T-helper 1 cell treated with Interleukin-12 subunit alpha and Interleukin-12 subunit beta and Interleukin-4 antibody, amounts not matched to agents 30 μg/mL and 1 μg/mL, for 36 hours (primary cell): Measurements from ENCODE around the gene RAET1L.
"Not testable (repeated sequence)": the region's sequence is repeated elsewhere in the genome, so short reads cannot be mapped to it uniquely, and the experiment has no call there.

ENCODE experiments used
- H3K27ac Mint-ChIP-seq: one replicate; pipeline ENCODE4 v1.8.0; 2021; ENCODE audit warnings: mild to moderate bottlenecking, mixed read lengths
- H3K27me3 Mint-ChIP-seq: one replicate; pipeline ENCODE4 v1.8.0; 2021; ENCODE audit warnings: low read depth, mixed read lengths
- H3K36me3 Mint-ChIP-seq: one replicate; pipeline ENCODE4 v1.8.0; 2021; ENCODE audit warnings: low read depth, mixed read lengths
- H3K4me1 Mint-ChIP-seq: one replicate; pipeline ENCODE4 v1.8.0; 2021; ENCODE audit warnings: low read depth, mixed read lengths
- H3K4me3 Mint-ChIP-seq: one replicate; pipeline ENCODE4 v1.8.0; 2021; ENCODE audit warnings: mild to moderate bottlenecking, moderate library complexity, mixed read lengths
- H3K9me3 Mint-ChIP-seq: one replicate; pipeline ENCODE4 v1.8.0; 2021; ENCODE audit warnings: mixed read lengths

Gene RAET1L

GRCh38 chr6:150025201-150025917 is at the start of gene RAET1L:
TSS of gene RAET1L (minus strand) at chr6:150025532. CDS start at chr6:150025471, 61 bp downstream.
- H3K9me3 Mint-ChIP-seq, result no peaks in the 10 kb centered on the region
- H3K36me3 Mint-ChIP-seq, result no peaks in the 10 kb centered on the region
- H3K4me3 Mint-ChIP-seq, result no peak within 1 kb of the TSS
- no peak within 1 kb of the TSS for H3K27ac Mint-ChIP-seq
- H3K27me3 Mint-ChIP-seq, result peaks cover 77% of the 10 kb centered on the region
- H3K4me1 Mint-ChIP-seq, result peaks cover 5% of the 10 kb centered on the region

- peaks cover 45% of the 10 kb centered on the region for H3K27me3 Mint-ChIP-seq
- H3K27ac Mint-ChIP-seq, result no peak overlapping the region
- H3K9me3 Mint-ChIP-seq, result no peaks in the 10 kb centered on the region
- no peaks in the 10 kb centered on the region for H3K36me3 Mint-ChIP-seq
- H3K4me1 Mint-ChIP-seq, result peaks cover 24% of the 10 kb centered on the region
- no peak overlapping the region for H3K4me3 Mint-ChIP-seq
Observed at GRCh38 chr6:150075034-150075421, 49.7 kb upstream of the RAET1L start.

GRCh38 chr6:150074396-150075033 is 49.2 kb upstream of the RAET1L start:
- H3K27ac Mint-ChIP-seq, H3K36me3 Mint-ChIP-seq, H3K4me3 Mint-ChIP-seq, H3K9me3 Mint-ChIP-seq: not testable (repeated sequence)
- peaks cover 43% of the 10 kb centered on the region for H3K27me3 Mint-ChIP-seq
- H3K4me1 Mint-ChIP-seq, result peaks cover 19% of the 10 kb centered on the region

- H3K27me3 Mint-ChIP-seq, result peaks cover 36% of the 10 kb centered on the region
- H3K36me3 Mint-ChIP-seq, result no peaks in the 10 kb centered on the region
- H3K27ac Mint-ChIP-seq, result no peak overlapping the region
- H3K4me1 Mint-ChIP-seq, result peaks cover 23% of the 10 kb centered on the region
- H3K9me3 Mint-ChIP-seq, result no peaks in the 10 kb centered on the region
- peak overlapping the region; percentile 21 for H3K4me3 Mint-ChIP-seq
Observed at GRCh38 chr6:150072201-150072600, 46.9 kb upstream of the RAET1L start.

GRCh38 chr6:150070236-150070818 is 45.0 kb upstream of the RAET1L start:
- Mint-ChIP-seq H3K27ac (no peak overlapping the region), H3K4me1 (peaks cover 16% of the 10 kb centered on the region), H3K9me3 (no peaks in the 10 kb centered on the region), H3K27me3 (peaks cover 36% of the 10 kb centered on the region), H3K36me3 (no peaks in the 10 kb centered on the region), H3K4me3 (no peak overlapping the region)

GRCh38 chr6:150069706-150070105 is 44.4 kb upstream of the RAET1L start:
- Mint-ChIP-seq H3K4me3 (no peak overlapping the region), H3K4me1 (peaks cover 16% of the 10 kb centered on the region), H3K36me3 (no peaks in the 10 kb centered on the region), H3K27me3 (peaks cover 30% of the 10 kb centered on the region), H3K27ac (no peak overlapping the region), H3K9me3 (no peaks in the 10 kb centered on the region)

- H3K4me3 Mint-ChIP-seq, result peak within 1 kb of the TSS; percentile 75
- peaks cover 16% of the 10 kb centered on the region for H3K4me1 Mint-ChIP-seq
- H3K36me3 Mint-ChIP-seq, result no peaks in the 10 kb centered on the region
- H3K27me3 Mint-ChIP-seq, result peaks cover 31% of the 10 kb centered on the region
- H3K27ac Mint-ChIP-seq, result peak within 1 kb of the TSS; percentile 21
- no peaks in the 10 kb centered on the region for H3K9me3 Mint-ChIP-seq
Observed at GRCh38 chr6:150068720-150069648, 43.7 kb upstream of the RAET1L start, which contains the start of gene ULBP3. TSS of gene ULBP3 (minus strand) at chr6:150069121. CDS start at chr6:150069066, 55 bp downstream.

- no peak overlapping the region for H3K27ac Mint-ChIP-seq
- H3K27me3 Mint-ChIP-seq, result peaks cover 31% of the 10 kb centered on the region
- no peaks in the 10 kb centered on the region for H3K36me3 Mint-ChIP-seq
- no peaks in the 10 kb centered on the region for H3K9me3 Mint-ChIP-seq
- H3K4me3 Mint-ChIP-seq, result peak overlapping the region; percentile 75
- H3K4me1 Mint-ChIP-seq, result peaks cover 16% of the 10 kb centered on the region
Observed at GRCh38 chr6:150068151-150068550, 42.8 kb upstream of the RAET1L start.

- H3K9me3 Mint-ChIP-seq, result no peaks in the 10 kb centered on the region
- H3K4me1 Mint-ChIP-seq, result peaks cover 11% of the 10 kb centered on the region
- no peaks in the 10 kb centered on the region for H3K36me3 Mint-ChIP-seq
- no peak overlapping the region for H3K27ac Mint-ChIP-seq
- peaks cover 44% of the 10 kb centered on the region for H3K27me3 Mint-ChIP-seq
- no peak overlapping the region for H3K4me3 Mint-ChIP-seq
Observed at GRCh38 chr6:150065083-150065482, 39.8 kb upstream of the RAET1L start.

- H3K36me3 Mint-ChIP-seq, result no peaks in the 10 kb centered on the region
- H3K27ac Mint-ChIP-seq, result no peak overlapping the region
- H3K9me3 Mint-ChIP-seq, result no peaks in the 10 kb centered on the region
- H3K4me3 Mint-ChIP-seq, result no peak overlapping the region
- peaks cover 12% of the 10 kb centered on the region for H3K4me1 Mint-ChIP-seq
- peaks cover 51% of the 10 kb centered on the region for H3K27me3 Mint-ChIP-seq
Observed at GRCh38 chr6:150063640-150064039, 38.3 kb upstream of the RAET1L start.

GRCh38 chr6:150059973-150060372 is 34.6 kb upstream of the RAET1L start:
- not testable (repeated sequence) for H3K4me3 Mint-ChIP-seq, H3K4me1 Mint-ChIP-seq, H3K9me3 Mint-ChIP-seq, H3K27ac Mint-ChIP-seq, H3K36me3 Mint-ChIP-seq
- peaks cover 52% of the 10 kb centered on the region for H3K27me3 Mint-ChIP-seq

- Mint-ChIP-seq H3K36me3 (no peaks in the 10 kb centered on the region), H3K4me1 (peaks cover 8% of the 10 kb centered on the region), H3K4me3 (no peak overlapping the region), H3K27me3 (peaks cover 54% of the 10 kb centered on the region), H3K27ac (no peak overlapping the region), H3K9me3 (no peaks in the 10 kb centered on the region)
Observed at GRCh38 chr6:150058986-150059385, 33.7 kb upstream of the RAET1L start.

GRCh38 chr6:150058231-150058792 is 33.0 kb upstream of the RAET1L start:
- no peaks in the 10 kb centered on the region for H3K36me3 Mint-ChIP-seq
- no peak overlapping the region for H3K27ac Mint-ChIP-seq
- H3K9me3 Mint-ChIP-seq, result no peaks in the 10 kb centered on the region
- H3K27me3 Mint-ChIP-seq, result peaks cover 55% of the 10 kb centered on the region
- H3K4me3 Mint-ChIP-seq, result no peak overlapping the region
- H3K4me1 Mint-ChIP-seq, result peaks cover 8% of the 10 kb centered on the region

- Mint-ChIP-seq H3K36me3 (no peaks in the 10 kb centered on the region), H3K27me3 (peaks cover 61% of the 10 kb centered on the region), H3K27ac (no peak overlapping the region), H3K4me3 (no peak overlapping the region), H3K9me3 (no peaks in the 10 kb centered on the region), H3K4me1 (peaks cover 8% of the 10 kb centered on the region)
Observed at GRCh38 chr6:150057501-150057951, 32.2 kb upstream of the RAET1L start.
